SU-DHL-6 (cell line): ENCODE results near the gene IL3.

ENCODE experiments used
- H2AFZ ChIP-seq: fragments of 200-600 bp; sonication (generic); 2 replicates; pipeline ENCODE4 v1.6.1; 2014; ENCODE audit warnings: low read depth, mild to moderate bottlenecking, moderate library complexity, mixed read lengths, antibody characterized with exemption, low read length; ENCODE audit not compliant: severe bottlenecking
- H3F3A ChIP-seq: fragments of 200-600 bp; shearing (Covaris generic); 2 replicates; pipeline ENCODE4 v1.6.0; 2016; ENCODE audit warnings: antibody characterized with exemption, mild to moderate bottlenecking; ENCODE audit not compliant: insufficient read depth
- H3K27ac ChIP-seq: fragments of 200-600 bp; sonication (generic); 2 replicates; pipeline ENCODE4 v1.5.1; 2016; ENCODE audit warnings: low read depth, mild to moderate bottlenecking, low read length, moderate library complexity, mixed read lengths
- H3K27me3 ChIP-seq: fragments of 200-600 bp; sonication (generic), shearing (Covaris generic); 2 replicates; pipeline ENCODE4 v1.6.0; 2014; ENCODE audit warnings: mild to moderate bottlenecking, low read length
- H3K36me3 ChIP-seq: fragments of 200-600 bp; sonication (generic); 2 replicates; pipeline ENCODE4 v1.6.1; 2014; ENCODE audit warnings: mild to moderate bottlenecking, low read length, mixed read lengths
- H3K4me2 ChIP-seq: fragments of 300-600, 200-600 bp; shearing (Covaris generic), sonication (generic); 2 replicates; pipeline ENCODE4 v1.6.0; 2014; ENCODE audit warnings: low read length, low read depth, mild to moderate bottlenecking; ENCODE audit not compliant: poor library complexity, severe bottlenecking
- H3K4me3 ChIP-seq: fragments of 200-600 bp; sonication (generic); 2 replicates; pipeline ENCODE4 v1.5.1; 2014; ENCODE audit warnings: antibody characterized with exemption, low read length, mild to moderate bottlenecking, mixed read lengths; ENCODE audit not compliant: insufficient read depth, poor library complexity, severe bottlenecking
- H3K79me2 ChIP-seq: fragments of 200-600 bp; sonication (generic); 2 replicates; pipeline ENCODE4 v1.6.1; 2014; ENCODE audit warnings: mild to moderate bottlenecking, low read length, moderate library complexity; ENCODE audit not compliant: insufficient read depth
- H3K9ac ChIP-seq: fragments of 200-600 bp; sonication (generic); 2 replicates; pipeline ENCODE4 v1.7.0; 2014; ENCODE audit warnings: mild to moderate bottlenecking, low read length
- H3K9me2 ChIP-seq: fragments of 200-600 bp; sonication (generic); replicated peaks from 2 replicates; pipeline ENCODE4 v1.6.1; 2014; ENCODE audit warnings: low read length; ENCODE audit not compliant: insufficient read depth
- H3K9me3 ChIP-seq: fragments of 200-600 bp; sonication (generic); 2 replicates; pipeline ENCODE4 v1.6.1; 2014; ENCODE audit warnings: low read length, mixed read lengths; ENCODE audit not compliant: insufficient read depth
- H4K20me1 ChIP-seq: fragments of 200-600 bp; sonication (generic); 2 replicates; pipeline ENCODE4 v1.6.1; 2014; ENCODE audit warnings: low read depth, mild to moderate bottlenecking, antibody characterized with exemption, low read length, moderate library complexity, mixed read lengths
- EZH2phosphoT487 ChIP-seq: fragments of 200-600 bp; sonication (generic), shearing (Covaris generic); conservative IDR thresholded peaks from 2 replicates; pipeline ENCODE4 v1.6.1; 2018; ENCODE audit warnings: mild to moderate bottlenecking, antibody characterized with exemption, low read length, moderate library complexity, mixed read lengths
- TF ChIP-seq, protein P1 (sequence below): fragments of 200-600 bp; sonication (generic); IDR thresholded peaks from one replicate; pipeline ENCODE4 v1.5.1; 2017; ENCODE audit warnings: antibody characterized with exemption, mild to moderate bottlenecking, low read length, moderate library complexity; ENCODE audit not compliant: insufficient read depth, poor library complexity, severe bottlenecking

IL3 gene

DNA sequence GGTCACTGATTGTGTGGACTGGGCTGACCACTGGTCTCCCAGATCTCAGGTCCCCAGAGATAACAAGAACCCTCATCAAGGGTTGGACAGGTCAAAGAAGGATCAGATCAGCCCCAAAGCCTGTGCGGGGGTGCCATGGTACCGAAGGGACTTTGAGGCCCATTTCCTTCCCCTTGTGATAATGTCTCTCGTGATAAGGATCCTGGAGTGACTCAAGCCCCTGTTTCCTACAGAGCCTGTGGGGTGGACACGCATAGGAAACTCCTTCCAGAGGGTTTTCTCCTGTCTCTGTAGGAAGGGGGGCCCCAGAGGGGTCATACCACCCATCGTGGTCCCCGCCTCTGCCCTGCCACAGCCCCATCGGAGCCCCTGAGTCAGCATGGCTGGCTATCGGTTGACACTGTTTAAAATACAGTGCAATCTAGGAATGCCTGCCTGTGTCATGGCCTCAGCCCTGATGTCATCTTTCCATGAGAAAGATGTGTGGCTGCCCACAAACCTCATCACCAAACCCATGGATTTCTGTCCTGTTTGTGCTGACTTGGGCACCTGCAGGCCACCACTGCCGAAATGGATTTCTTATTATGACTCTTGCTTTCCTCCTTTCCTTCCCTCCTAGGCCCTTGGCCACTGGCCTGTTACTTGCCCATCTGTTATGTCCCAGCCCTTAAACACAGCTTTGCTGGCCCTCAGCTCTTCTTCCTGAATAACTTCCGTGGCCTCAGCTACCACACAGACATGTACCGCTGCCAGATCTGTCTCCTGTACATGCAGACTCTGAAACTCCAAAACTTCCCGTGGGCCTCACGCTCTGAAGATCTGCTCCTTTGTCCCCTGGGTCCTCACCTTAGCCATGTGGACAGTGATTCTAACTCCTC, 10.2 kb downstream of the IL3 start:
- H2AFZ ChIP-seq, result no peak overlapping the region
- no peaks in the 10 kb centered on the region for H4K20me1 ChIP-seq
- H3K27ac ChIP-seq, result no peak overlapping the region
- no peaks in the 10 kb centered on the region for H3K27me3 ChIP-seq
- no peak overlapping the region for H3K4me3 ChIP-seq
- TF ChIP-seq, protein P1, sequence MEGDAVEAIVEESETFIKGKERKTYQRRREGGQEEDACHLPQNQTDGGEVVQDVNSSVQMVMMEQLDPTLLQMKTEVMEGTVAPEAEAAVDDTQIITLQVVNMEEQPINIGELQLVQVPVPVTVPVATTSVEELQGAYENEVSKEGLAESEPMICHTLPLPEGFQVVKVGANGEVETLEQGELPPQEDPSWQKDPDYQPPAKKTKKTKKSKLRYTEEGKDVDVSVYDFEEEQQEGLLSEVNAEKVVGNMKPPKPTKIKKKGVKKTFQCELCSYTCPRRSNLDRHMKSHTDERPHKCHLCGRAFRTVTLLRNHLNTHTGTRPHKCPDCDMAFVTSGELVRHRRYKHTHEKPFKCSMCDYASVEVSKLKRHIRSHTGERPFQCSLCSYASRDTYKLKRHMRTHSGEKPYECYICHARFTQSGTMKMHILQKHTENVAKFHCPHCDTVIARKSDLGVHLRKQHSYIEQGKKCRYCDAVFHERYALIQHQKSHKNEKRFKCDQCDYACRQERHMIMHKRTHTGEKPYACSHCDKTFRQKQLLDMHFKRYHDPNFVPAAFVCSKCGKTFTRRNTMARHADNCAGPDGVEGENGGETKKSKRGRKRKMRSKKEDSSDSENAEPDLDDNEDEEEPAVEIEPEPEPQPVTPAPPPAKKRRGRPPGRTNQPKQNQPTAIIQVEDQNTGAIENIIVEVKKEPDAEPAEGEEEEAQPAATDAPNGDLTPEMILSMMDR, result no peak
- no peak for TF ChIP-seq EZH2phosphoT487
- H3K9me2 ChIP-seq, result no peaks in the 10 kb centered on the region
- H3K79me2 ChIP-seq, result no peaks in the 10 kb centered on the region
- no peaks in the 10 kb centered on the region for H3K9me3 ChIP-seq
- H3K36me3 ChIP-seq, result no peaks in the 10 kb centered on the region
- H3K9ac ChIP-seq, result no peak overlapping the region
- H3K4me2 ChIP-seq, result no peak overlapping the region
- no peaks in the 10 kb centered on the region for H3F3A ChIP-seq

DNA sequence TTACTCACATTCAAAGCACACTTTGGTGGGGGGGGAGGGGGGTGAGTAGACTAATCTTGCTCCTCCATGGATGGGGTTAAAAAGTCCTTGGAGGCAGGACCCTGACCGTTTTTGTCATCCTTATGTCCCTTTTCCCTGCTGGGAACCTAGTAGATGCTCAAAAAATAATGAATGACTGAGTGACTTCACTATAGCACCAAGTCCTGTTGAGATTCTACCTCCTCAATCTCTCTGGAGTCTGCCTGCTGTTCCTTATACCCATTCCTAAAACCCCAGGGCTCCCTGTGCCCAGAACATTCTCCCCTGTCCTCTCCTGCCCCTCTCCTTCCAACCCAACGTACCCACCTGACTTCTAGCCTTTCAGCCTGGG, 10.9 kb downstream of the IL3 start:
- Histone ChIP-seq H3K4me2 (no peak overlapping the region), H3K4me3 (no peak overlapping the region), H3K9me2 (no peaks in the 10 kb centered on the region), H3K9ac (no peak overlapping the region), H3K36me3 (no peaks in the 10 kb centered on the region), H2AFZ (no peak overlapping the region), H3K9me3 (no peaks in the 10 kb centered on the region), H4K20me1 (no peaks in the 10 kb centered on the region), H3K79me2 (no peaks in the 10 kb centered on the region), H3K27ac (no peak overlapping the region), H3K27me3 (no peaks in the 10 kb centered on the region), H3F3A (no peaks in the 10 kb centered on the region)
- TF ChIP-seq EZH2phosphoT487, result no peak
- TF ChIP-seq, protein P1, result no peak

DNA sequence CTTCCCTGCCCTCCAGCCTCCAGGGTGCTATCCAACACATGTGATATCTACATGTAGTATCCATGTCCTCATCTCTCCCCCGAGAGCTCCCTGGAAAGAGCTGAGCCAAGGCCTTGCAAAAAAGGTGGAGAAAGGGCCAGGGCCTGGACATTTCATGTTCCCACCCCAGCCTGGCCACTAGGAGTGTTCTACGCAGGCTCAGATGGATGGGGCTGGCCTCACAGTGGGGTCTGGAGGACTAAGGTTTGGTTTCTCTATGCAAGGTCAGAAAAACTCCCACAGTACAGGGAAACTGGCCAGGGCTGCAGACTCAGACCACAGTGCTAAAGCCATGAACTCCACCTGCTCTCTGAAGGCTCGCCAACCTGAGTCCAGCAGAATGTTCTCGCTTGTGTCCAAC, 11.6 kb downstream of the IL3 start:
- no peak for TF ChIP-seq EZH2phosphoT487
- TF ChIP-seq, protein P1, result no peak
- Histone ChIP-seq H3K9ac (no peak overlapping the region), H3K27me3 (no peaks in the 10 kb centered on the region), H3K4me3 (no peak overlapping the region), H3F3A (no peaks in the 10 kb centered on the region), H3K36me3 (no peaks in the 10 kb centered on the region), H3K9me3 (no peaks in the 10 kb centered on the region), H4K20me1 (no peaks in the 10 kb centered on the region), H2AFZ (no peak overlapping the region), H3K4me2 (no peak overlapping the region), H3K27ac (no peak overlapping the region), H3K9me2 (no peaks in the 10 kb centered on the region), H3K79me2 (no peaks in the 10 kb centered on the region)
